ENCODE measurements around the gene CMTM6. TPM values are rescaled to one million over a fixed set of nuclear protein-coding genes. Genes with fewer than 3 reads are reported as not detected.

Gene CMTM6
- total RNA-seq, 2 donors from 2014 or later = 79.8 to 237 TPM

- no peaks in the 10 kb centered on the region for H3K27me3 ChIP-seq (replicated peaks; ENCODE audit: insufficient read depth)
- H3K4me1 ChIP-seq (replicated peaks) = peaks cover 6% of the 10 kb centered on the region
- TF ChIP-seq POLR2A (IDR thresholded peaks at IDR 0.05) = no peak
- no peak for TF ChIP-seq CTCF (IDR thresholded peaks at IDR 0.05)
- no peak for TF ChIP-seq POLR2AphosphoS5 (IDR thresholded peaks at IDR 0.05)
- 93% methylated on average over 3 of the region's 3 CpGs for WGBS
- no peaks in the 10 kb centered on the region for H3K9me3 ChIP-seq
- H3K27ac ChIP-seq = no peak overlapping the region
- H3K4me3 ChIP-seq = no peak overlapping the region
- intact Hi-C loops (cut with DNase I) = no loop called here
- DNase-seq (ENCODE audit: low spot score) = no peak
- H3K36me3 ChIP-seq = no peaks in the 10 kb centered on the region
These were observed 71.2 kb downstream of the CMTM6 start for GRCh38 chr3:32431481-32431880.

Small RNA genes lying within 50 kb of the gene (microRNA-seq; reads per million reads assigned to microRNA genes)
- not detected for gene MIR548AY

Small RNA genes lying within 50 kb of the gene (small RNA-seq; reads per million reads assigned to genes)
- gene MIR548AY = 0 reads per million in 2 donors

Other genes with a start within 250 kb of the CMTM6 start
- 10 to 100 TPM; 15.6 to 33.1 TPM for gene CMTM7, start 111.0 kb downstream of the CMTM6 start, total RNA-seq
- 10 to 100 TPM; 30.5 to 43.3 TPM for gene DYNC1LI1, start 68.0 kb upstream of the CMTM6 start, total RNA-seq
- gene CNOT10, start 182.3 kb upstream of the CMTM6 start, total RNA-seq = 10 to 100 TPM; 26.1 to 40.0 TPM

Data from prostate gland (tissue), 2 donors.